Dermis microvascular lymphatic vessel endothelial cell (primary cell): Measurements from ENCODE around the gene ANKRD44. TPM values are rescaled to one million over a fixed set of nuclear protein-coding genes. Genes with fewer than 3 reads are reported as not detected.

Experiments used
- DNase-seq, 2 donors: peaks; one replicate each; pipeline versions ENCODE4 v3.0.0 to v3.0.0-alpha.2; 2010; ENCODE audit warnings: low read depth in 2 of 2
- total RNA-seq: library from RNA; depleted of rRNA; stranded (reverse); fragments of >200 nt; gene quantifications from 2 replicates; pipeline ENCODE4 v1.2.1, GENCODE V29; 2014

Gene ANKRD44
- total RNA-seq, 1 donor from 2014 or later, result 3.6 TPM

DNA sequence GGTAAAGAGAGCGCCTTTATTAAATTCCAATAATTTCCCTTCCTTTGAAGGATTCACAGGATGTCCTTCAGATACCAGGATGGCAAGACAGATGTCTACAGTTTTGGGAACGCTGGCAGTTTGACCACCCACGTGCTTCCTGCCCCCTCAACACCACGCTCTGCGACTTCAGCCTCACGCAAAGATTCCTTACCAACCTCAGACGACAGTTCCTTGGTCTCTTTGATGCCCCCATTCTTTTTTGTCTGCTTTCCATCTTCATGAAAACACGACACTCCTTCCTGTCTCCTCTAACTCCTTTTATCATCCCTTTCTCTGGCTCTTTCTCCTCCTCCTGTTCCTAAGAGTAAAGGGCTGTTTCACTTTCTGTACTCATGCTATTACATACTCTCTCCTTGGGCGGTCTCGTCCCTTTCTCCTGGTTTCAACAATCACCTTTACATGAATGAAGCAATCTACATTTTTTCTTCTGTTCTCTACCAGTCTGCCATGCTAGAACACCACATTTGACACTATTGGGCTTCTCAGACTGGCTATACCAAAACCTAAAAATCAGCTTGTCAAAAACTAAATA is 194.2 kb downstream of the ANKRD44 start:
- DNase-seq, result no peak

DNA sequence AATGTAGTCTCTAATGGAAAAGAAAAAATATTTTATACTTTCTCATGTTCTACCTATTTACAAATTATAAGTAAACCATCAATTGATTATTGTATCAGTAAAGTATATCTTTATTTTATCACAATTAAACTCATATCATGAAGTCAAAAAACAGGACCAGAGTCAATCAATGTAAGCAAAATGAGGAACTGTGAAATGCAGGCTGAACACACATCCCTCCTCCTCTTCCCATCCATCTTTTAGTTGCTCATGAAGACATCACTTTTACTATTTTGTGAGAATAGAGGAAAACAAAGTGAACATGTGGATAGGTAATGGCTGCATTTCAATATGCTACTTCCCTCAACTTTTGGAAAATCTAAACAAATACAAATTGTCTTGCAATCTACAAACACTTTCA is 195.3 kb downstream of the ANKRD44 start:
- no peak for DNase-seq

DNA sequence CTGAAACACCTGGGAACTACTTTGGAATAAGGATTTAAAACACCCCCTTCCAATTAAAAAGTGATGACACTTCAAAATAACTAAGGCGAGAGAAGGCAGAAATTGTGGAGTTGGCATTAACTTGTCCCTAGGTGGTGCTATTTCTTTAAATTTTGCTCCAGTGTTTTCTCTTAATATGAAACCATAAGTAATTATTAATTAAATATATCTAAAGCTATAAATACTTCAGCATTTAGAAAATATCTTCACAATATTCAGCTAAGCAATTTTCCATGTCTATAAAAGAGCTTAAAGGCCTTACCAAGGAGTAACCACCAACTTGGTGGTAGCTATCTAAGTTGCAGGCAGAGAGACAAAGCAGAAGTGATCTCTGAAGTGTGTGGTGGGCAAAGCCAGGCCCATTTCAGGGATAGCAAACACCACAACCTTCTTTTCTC is 197.3 kb downstream of the ANKRD44 start:
- peak; percentile 38 to 56 for DNase-seq

- DNase-seq, result no peak
Observed at GRCh38 chr2:197109326-197109725, 201.3 kb downstream of the ANKRD44 start.

DNA sequence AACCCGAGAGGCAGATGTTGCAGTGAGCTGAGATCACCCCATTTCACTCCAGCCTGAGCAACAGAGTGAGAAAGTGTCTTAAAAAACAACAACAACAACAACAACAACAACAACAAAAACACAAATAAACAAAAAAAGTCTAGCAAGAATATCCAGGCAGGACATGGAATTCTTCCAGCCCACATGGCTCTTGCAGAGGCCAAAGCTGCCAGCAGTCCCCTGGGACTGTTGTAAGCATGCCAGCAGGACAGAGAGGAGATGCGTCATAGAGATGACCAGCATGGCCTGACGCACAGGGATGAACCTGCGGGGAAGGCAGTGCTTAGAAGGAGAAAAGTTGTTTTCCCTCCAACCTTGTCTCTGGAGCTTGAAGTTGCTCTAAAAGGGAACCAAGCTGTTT is 201.8 kb downstream of the ANKRD44 start:
- peak; percentile 7 to 57 for DNase-seq

GRCh38 chr2:197107291-197108269 is 203.0 kb downstream of the ANKRD44 start:
- peak in 1 of 2 donors; percentile 29 for DNase-seq

GRCh38 chr2:197103363-197103762 is 207.2 kb downstream of the ANKRD44 start:
- DNase-seq, result no peak

DNA sequence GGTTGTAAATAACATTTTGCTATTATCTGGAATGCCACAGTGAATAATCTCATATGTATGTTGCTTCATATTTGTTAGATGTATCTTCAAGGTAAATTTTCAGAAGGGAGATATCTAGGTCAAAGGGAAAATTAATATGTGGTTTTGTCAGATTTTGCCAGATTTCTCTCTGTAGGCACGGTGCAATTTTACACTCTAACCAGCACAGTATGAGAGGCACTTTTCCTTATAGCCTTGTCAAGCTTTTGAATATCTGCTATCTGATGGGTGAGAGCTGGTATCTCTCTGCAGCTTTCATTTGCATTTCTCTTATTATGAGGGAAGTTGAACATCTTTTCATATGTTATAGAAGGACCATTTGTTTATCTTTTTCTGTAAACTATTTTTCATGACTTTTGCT is 208.3 kb downstream of the ANKRD44 start:
- no peak for DNase-seq

DNA sequence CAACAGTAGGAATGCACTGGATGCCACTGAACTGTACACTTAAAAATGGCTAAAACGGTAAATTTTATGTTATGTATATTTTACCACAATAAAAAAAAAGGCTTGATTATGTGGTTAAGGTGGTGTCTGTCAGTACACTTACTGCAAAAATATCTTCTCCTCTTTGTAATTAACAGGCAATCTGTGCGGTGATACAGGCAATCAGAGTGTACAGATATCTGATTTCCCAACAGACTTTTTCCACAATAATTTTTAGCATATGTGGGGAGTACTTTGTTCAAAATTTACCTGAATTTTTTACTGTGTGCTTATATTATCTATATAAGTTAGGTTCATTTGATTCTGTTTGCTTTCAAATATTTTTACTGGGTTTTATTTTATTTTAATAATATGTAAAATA is 209.1 kb downstream of the ANKRD44 start:
- DNase-seq, result no peak

DNA sequence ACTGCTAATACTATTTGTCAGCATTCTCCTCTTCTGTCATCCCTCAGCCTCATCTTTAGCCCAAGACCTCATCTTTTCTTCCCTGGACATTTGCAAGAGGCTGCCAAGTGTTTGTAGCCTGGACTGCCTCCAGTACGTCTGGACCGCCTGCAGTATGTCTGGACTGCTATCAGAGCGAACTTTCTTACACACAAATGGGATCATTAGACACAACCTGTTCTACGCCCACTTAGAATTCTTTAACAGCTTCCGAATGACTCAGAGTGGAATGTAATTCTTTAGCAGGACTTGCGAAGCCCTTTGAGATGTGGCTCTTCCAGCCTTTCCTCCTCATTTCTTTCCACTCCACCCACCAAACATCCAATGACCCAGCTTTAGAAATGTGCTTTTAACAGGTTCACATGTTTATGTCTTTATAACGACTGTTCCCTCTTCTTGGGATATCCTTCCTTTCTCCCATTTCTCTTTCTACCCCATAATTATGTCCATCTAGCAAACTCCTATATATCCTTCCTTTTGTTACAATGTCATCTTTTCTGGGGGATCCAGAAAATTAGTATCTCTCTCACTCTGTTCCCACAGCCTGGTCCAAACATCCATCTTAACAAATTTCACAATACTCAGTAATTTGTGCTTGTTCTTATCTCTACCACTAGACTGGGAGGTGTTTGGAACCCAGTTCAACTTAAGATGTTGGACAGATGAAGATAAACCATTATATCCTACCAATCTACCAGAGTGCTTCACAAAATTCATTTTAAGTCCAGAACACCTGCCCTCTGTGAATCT is 212.8 kb downstream of the ANKRD44 start:
- no peak for DNase-seq

GRCh38 chr2:197096649-197097048 is 213.9 kb downstream of the ANKRD44 start:
- DNase-seq, result no peak

DNA sequence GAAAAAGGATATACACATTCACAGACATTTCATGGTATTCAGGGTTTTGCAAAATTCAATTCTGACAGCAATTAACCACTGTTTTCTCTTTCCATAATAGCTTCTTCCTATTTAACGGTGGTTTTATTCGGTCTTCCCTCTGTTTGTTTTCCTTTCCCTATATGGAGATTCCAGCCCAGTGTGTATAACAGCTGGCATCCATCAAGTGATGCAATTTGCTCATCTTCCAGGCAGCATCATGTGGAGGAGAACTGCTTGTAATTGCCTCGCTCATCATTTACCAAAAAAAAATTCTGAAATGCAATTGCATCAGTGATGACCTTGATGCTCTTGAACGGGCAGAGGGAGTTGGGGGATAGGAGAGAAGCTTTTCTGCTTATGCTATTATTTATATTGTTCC is 218.1 kb downstream of the ANKRD44 start:
- no peak for DNase-seq

DNA sequence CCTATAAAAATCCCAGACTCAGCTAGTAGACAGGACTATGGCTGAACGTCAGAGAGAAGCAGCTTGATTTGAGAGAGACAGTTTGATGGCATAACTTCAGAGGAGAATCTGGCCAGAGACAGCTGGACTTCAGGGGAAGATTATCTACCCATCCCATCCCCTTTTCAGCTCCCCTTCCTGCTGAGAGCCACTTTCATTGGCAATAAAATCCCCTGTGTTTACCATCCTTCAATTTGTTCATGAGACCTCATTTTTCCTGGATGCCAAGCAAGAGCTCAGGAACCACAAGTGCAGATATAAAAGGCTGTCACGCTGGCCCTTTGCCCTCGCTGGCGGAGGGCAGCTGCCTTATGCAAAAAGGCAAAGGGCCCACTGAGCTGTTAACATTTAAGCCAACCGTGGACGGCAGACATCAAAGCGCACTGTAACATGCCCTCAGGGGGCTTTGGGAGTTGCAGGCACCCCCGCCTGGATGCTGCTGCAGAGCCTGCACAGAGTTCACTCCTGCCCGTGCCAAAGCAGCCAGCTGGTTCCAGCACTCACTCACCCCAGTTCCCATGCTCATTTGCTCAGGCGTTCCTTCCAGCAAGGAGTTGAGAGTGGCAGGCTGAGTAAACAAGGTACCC is 219.7 kb downstream of the ANKRD44 start:
- no peak for DNase-seq

DNA sequence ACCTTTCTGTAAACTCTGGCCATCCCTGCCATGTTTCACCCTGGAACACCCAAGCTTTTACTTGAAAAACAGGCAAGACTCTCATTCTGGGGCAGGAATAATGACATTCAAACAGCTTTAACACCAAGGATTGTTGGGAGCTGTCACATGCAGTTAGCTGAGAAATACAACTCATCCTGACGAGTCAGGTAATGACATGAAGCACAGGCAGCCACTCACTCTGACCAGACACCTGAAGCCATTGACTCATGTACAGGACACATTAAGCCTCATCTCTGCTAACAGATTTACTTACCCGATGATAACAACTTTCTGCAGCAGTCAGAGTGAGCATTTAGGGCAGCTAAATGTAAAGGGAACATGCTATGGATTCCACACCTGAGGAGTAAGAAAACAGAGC is 220.9 kb downstream of the ANKRD44 start:
- no peak for DNase-seq

GRCh38 chr2:197088694-197089093 is 221.9 kb downstream of the ANKRD44 start:
- DNase-seq, result no peak

DNA sequence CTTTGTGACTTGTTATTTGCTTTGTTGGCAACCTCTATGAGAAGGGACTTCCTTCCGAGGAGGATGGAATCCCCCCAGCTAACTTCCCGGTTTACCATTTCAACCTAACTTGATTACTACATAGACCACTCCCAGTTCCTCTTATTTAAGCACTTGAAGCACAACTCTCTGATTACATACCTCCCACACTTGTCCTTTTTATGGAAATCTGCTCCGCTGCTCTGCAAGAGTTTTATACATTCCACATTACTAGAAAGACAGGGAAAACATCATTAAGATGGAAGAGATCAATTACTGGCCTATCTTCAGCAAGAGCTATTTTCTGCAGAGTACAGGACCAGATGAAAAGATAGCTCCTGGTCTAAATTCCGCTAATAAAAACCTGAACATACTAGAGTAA is 224.1 kb downstream of the ANKRD44 start:
- DNase-seq, result no peak

DNA sequence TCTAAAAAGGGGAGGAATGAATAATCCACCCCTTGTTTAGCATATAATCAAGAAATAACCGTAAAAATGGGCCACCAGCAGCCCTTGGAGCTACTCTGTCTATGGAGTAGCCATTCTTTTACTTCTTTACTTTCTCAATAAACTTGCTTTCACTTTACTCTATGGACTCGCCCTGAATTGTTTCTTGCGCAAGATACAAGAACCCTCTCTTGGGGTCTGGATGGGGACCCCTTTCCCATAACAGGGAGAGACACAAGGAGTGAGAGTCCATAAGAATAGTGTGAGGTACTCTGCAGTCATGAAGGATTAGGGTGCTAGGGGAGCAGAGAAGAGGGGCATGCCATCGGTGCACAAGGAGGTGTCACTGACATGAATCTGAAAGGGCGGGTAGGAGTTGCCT is 224.9 kb downstream of the ANKRD44 start:
- no peak for DNase-seq

GRCh38 chr2:197081294-197081693 is 229.3 kb downstream of the ANKRD44 start:
- DNase-seq, result no peak

- no peak for DNase-seq
Observed at GRCh38 chr2:197080578-197081216, 229.9 kb downstream of the ANKRD44 start.

DNA sequence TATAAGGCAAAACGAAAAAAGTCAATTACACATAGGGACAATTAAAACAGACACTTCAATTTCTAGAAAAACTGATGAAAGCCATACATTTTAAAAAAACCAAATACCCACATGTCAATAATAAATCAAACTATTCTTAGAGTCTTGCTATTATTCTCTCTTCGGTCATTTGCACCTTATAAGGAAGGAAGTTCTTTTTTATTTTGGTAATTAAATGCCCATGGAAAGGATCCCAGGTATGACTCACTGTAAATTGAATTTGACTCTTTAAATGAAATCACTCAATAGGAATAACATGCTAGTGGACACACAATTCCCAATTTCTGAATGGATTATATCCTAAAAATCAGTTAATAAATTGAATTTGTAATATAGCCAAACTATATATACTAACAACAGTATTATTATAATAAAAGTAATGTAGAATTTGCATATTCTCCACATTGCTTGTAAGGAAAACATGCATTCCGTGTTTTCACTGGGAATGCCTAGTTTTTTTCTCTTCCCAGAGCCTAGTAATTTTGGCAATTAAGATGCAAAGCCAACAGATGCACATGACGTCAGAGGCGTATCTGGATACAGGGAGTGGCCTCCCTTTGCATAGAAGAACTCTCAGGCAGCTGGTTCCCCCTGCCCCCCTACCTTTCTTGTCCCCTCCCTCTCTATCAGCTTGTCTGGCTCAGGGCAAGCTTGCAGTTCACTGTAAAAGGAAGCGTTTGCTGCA is 230.6 kb downstream of the ANKRD44 start:
- DNase-seq, result peak in 1 of 2 donors; percentile 55
